Nephron progenitor cell (in vitro differentiated cells): ENCODE measurements around the gene METTL21C.

Experiments
- DNase-seq: peaks from one replicate; pipeline ENCODE4 v3.0.0; 2021
- H3K27ac Mint-ChIP-seq: 2 replicates; pipeline ENCODE4 v1.8.0; 2021; ENCODE audit warnings: mild to moderate bottlenecking, moderate library complexity, mixed read lengths
- H3K27me3 Mint-ChIP-seq: 2 replicates; pipeline ENCODE4 v1.8.0; 2021; ENCODE audit warnings: mild to moderate bottlenecking, low read depth, mixed read lengths; ENCODE audit not compliant: poor library complexity
- H3K36me3 Mint-ChIP-seq: 2 replicates; pipeline ENCODE4 v1.8.0; 2021; ENCODE audit warnings: low read depth, mixed read lengths
- H3K4me1 Mint-ChIP-seq: 2 replicates; pipeline ENCODE4 v1.8.0; 2021; ENCODE audit warnings: mixed read lengths
- H3K4me3 Mint-ChIP-seq: 2 replicates; pipeline ENCODE4 v1.8.0; 2021; ENCODE audit warnings: mild to moderate bottlenecking, moderate library complexity, mixed read lengths
- H3K9me3 Mint-ChIP-seq: 2 replicates; pipeline ENCODE4 v1.8.0; 2021; ENCODE audit warnings: mild to moderate bottlenecking, moderate library complexity, mixed read lengths
- TF ChIP-seq, protein P1 (sequence below): fragments of 200-600 bp; sonication (generic); IDR thresholded peaks from 2 replicates; pipeline ENCODE4 v1.5.0; 2021; ENCODE audit warnings: antibody characterized with exemption

The METTL21C gene

DNA sequence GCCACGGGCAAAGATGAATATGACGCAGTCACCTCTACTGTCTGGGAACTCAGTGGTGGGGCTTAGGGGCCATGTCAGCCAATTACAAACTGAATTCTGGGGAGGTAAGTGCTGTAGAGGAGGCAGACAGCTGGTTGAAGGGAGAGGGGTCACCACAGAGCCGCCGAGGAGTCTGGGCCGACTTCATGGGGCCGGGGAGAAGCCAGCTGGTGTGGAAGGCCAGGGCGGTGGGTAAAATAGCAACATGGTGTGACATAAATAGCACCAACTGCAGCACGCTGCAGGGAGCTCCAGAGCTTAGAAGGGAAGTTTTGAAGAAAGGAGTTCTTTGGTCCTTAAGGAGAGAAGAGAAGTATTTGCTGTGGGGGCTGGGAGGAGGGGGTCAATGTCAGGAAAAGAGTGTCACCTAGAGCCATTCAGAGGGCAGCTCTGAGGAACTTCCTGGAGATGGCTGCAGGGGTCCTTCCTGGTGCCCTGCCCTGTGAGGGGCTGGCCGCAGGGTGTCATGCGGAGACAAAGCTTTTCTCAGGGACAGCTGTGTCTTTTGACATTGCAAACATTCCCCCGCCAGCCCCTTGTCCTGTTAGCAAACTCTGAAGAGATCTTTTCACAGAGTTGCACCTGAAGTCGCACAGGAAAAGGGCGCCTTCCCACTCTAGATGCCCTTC lies 6.4 kb downstream of the METTL21C start:
- Mint-ChIP-seq H3K36me3 (peaks cover 3% of the 10 kb centered on the region), H3K4me1 (peaks cover 41% of the 10 kb centered on the region), H3K27me3 (no peaks in the 10 kb centered on the region), H3K4me3 (no peak overlapping the region), H3K9me3 (peaks cover 13% of the 10 kb centered on the region), H3K27ac (peak overlapping the region; percentile 37)
- TF ChIP-seq, protein P1, sequence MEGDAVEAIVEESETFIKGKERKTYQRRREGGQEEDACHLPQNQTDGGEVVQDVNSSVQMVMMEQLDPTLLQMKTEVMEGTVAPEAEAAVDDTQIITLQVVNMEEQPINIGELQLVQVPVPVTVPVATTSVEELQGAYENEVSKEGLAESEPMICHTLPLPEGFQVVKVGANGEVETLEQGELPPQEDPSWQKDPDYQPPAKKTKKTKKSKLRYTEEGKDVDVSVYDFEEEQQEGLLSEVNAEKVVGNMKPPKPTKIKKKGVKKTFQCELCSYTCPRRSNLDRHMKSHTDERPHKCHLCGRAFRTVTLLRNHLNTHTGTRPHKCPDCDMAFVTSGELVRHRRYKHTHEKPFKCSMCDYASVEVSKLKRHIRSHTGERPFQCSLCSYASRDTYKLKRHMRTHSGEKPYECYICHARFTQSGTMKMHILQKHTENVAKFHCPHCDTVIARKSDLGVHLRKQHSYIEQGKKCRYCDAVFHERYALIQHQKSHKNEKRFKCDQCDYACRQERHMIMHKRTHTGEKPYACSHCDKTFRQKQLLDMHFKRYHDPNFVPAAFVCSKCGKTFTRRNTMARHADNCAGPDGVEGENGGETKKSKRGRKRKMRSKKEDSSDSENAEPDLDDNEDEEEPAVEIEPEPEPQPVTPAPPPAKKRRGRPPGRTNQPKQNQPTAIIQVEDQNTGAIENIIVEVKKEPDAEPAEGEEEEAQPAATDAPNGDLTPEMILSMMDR: no peak
- DNase-seq: no peak

- peaks cover 13% of the 10 kb centered on the region for H3K9me3 Mint-ChIP-seq
- peaks cover 32% of the 10 kb centered on the region for H3K4me1 Mint-ChIP-seq
- TF ChIP-seq, protein P1: no peak
- H3K27ac Mint-ChIP-seq: no peak overlapping the region
- H3K4me3 Mint-ChIP-seq: no peak overlapping the region
- DNase-seq: no peak
- no peaks in the 10 kb centered on the region for H3K27me3 Mint-ChIP-seq
- H3K36me3 Mint-ChIP-seq: peaks cover 3% of the 10 kb centered on the region
Observed at GRCh38 chr13:102687520-102687919, 7.3 kb downstream of the METTL21C start.

DNA sequence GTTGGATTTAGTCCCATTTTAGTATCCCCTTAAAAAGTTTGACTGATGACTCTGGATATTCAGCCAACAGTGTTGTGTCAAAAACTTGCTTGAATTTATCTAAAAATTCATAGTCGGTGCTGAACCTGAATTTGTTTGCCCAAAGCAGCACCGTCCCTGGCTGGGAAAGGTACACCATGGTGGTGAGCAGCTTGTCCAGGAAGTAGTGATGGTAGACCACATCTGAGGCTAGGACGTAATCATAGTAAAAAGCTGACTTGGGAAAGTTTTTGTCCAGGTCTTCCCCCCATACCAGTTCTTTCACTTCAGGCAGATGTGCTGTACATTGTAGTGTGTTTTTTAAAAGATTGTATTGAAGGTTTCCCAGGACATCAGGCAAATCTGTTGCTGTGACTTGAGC lies 8.8 kb downstream of the METTL21C start:
- Mint-ChIP-seq H3K4me3 (no peak overlapping the region), H3K36me3 (peaks cover 9% of the 10 kb centered on the region), H3K4me1 (peaks cover 19% of the 10 kb centered on the region), H3K9me3 (peaks cover 15% of the 10 kb centered on the region), H3K27me3 (no peaks in the 10 kb centered on the region), H3K27ac (no peak overlapping the region)
- DNase-seq: no peak
- TF ChIP-seq, protein P1: no peak

DNA sequence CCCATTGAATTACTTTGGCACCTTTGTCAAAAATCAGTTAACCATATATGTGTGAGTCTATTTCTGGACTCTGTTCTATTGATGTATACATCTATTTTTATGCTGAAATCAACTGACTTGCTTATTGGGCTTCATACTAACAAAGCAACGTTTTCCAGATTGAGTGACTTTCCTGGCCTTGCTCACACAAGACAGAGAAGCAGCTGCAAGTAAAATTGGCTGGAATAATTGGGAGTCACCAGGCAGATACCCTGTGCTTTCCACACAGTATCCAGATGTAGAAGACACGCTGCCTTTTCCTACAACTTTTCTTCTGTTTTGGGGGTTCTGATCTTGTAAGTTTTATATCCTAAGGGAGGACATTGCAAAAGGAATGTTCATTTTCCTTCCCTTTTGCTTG lies 11.2 kb downstream of the METTL21C start:
- Mint-ChIP-seq H3K27me3 (no peaks in the 10 kb centered on the region), H3K27ac (no peak overlapping the region), H3K4me1 (peaks cover 17% of the 10 kb centered on the region), H3K36me3 (peaks cover 30% of the 10 kb centered on the region), H3K9me3 (peaks cover 3% of the 10 kb centered on the region), H3K4me3 (no peak overlapping the region)
- DNase-seq: no peak
- TF ChIP-seq, protein P1: no peak

DNA sequence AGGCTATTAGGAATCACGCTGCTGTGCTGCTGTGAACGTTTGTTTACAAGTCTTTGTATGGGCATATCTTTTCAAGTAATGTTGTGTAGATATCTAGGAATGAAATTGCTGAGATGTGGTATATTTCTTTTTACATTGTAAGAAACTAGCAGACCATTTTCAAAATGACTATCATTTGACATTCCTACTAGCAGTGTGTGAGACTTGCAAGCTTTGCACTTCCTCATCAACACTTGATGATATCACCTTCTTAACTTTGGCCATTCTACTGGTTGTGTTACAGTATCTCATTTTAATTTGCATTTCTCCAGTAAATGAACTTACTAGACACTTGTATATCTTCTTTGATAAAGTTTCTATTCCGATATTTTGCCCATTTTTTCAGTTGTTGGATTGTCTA lies 12.1 kb downstream of the METTL21C start:
- TF ChIP-seq, protein P1: no peak
- H3K4me1 Mint-ChIP-seq: peaks cover 15% of the 10 kb centered on the region
- peaks cover 40% of the 10 kb centered on the region for H3K36me3 Mint-ChIP-seq
- no peak overlapping the region for H3K27ac Mint-ChIP-seq
- H3K27me3 Mint-ChIP-seq: no peaks in the 10 kb centered on the region
- H3K4me3 Mint-ChIP-seq: no peak overlapping the region
- DNase-seq: no peak
- H3K9me3 Mint-ChIP-seq: peaks cover 3% of the 10 kb centered on the region

DNA sequence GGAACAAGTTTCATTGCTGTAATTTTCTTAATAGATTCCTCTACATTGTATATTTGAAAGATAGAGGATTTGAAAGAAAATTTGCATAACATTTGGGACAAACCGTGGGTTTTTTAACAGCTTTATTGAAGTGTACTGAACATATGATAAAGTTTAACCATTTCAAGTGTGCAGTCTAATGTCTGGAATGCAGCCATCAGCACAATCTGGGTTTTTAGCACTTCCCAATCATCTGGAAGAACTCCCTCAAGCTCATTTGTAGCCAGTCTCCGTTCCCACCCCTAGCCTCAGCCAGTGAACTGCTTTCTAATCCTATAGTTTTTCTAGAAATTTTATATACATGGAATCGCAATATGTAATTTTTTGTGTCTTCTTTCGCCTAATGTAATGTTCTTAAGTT lies 12.6 kb downstream of the METTL21C start:
- no peak for DNase-seq
- Mint-ChIP-seq H3K4me1 (peaks cover 16% of the 10 kb centered on the region), H3K9me3 (peaks cover 3% of the 10 kb centered on the region), H3K4me3 (no peak overlapping the region), H3K36me3 (peaks cover 45% of the 10 kb centered on the region), H3K27ac (no peak overlapping the region), H3K27me3 (peaks cover 2% of the 10 kb centered on the region)
- TF ChIP-seq, protein P1: no peak
